Measurements from ENCODE around the gene FBXL17.

DNA sequence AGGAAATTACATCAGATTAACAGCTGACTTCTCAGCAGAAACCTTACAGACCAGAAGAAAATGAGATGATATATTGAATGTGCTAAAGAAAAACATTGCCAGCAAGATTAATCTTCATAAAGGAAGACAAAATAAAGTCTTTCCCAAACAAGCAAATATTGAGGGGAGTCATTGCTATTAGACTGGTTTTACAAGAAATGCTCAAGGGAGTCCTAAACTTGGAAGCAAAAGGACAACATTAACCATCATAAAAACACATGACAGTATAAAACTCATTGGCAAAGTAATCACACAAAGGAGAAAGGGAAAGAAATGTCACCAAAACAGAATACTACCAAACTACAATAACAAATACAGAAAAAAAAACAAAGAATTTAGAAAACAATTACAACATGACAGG is 101.7 kb downstream of the FBXL17 start:
- no peak for TF ChIP-seq POLR2A (IDR thresholded peaks at IDR 0.05)
- TF ChIP-seq, protein P1, sequence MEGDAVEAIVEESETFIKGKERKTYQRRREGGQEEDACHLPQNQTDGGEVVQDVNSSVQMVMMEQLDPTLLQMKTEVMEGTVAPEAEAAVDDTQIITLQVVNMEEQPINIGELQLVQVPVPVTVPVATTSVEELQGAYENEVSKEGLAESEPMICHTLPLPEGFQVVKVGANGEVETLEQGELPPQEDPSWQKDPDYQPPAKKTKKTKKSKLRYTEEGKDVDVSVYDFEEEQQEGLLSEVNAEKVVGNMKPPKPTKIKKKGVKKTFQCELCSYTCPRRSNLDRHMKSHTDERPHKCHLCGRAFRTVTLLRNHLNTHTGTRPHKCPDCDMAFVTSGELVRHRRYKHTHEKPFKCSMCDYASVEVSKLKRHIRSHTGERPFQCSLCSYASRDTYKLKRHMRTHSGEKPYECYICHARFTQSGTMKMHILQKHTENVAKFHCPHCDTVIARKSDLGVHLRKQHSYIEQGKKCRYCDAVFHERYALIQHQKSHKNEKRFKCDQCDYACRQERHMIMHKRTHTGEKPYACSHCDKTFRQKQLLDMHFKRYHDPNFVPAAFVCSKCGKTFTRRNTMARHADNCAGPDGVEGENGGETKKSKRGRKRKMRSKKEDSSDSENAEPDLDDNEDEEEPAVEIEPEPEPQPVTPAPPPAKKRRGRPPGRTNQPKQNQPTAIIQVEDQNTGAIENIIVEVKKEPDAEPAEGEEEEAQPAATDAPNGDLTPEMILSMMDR (IDR thresholded peaks at IDR 0.05), result no peak
